ENCODE measurements around the gene NDUFB6.
"Not testable (repeated sequence)": the region's sequence is repeated elsewhere in the genome, so short reads cannot be mapped to it uniquely, and the experiment has no call there.

Gene NDUFB6
- total RNA-seq, result 7.9 to 30.0 (median 13.4) reads per million in 3 experiments

DNA sequence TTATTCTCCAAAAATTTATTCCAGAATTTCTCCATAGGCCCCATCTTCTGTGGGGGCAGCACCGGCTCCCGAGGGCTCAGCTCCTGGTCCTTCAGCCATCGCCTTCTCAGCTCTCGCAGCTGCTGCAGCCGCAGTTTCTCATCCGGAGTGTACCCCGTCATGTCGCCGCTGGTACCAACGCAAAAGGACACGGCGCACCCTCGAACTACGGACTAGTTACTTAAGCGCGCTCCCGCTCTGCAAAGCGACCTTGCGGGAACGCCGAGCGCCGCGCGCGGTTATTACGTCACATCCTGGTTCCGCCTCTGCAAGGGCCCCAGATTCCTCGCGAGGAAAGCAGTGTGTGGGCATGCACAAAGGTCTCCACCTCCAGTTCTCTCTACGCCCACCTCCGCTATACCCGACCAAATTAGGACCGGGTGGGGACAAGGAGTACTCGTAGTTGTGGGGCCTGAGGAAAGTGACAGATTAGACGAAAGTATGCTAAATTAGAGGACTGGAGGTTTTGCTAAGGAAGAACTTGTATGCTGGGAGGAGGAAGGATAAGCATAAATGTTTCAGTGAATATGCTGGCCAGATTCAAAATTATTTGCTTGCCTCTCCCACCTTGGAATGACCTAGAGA lies at the start of gene NDUFB6:
Gene NDUFB6 (minus strand): TSS at position 260 of the 624 bp plus-strand sequence. CDS start 99 bp downstream, at position 161.
- DNase-seq, result peak; percentile 94

GRCh38 chr9:32618261-32618660 lies 45.3 kb upstream of the NDUFB6 start:
- no peak for DNase-seq

- no peak for DNase-seq
Measured at GRCh38 chr9:32606811-32607210, 33.9 kb upstream of the NDUFB6 start.

- DNase-seq, result no peak
Measured at GRCh38 chr9:32603914-32604852, 31.2 kb upstream of the NDUFB6 start.

GRCh38 chr9:32599021-32599420 lies 26.1 kb upstream of the NDUFB6 start:
- not testable (repeated sequence) for DNase-seq

- no peak for DNase-seq
Measured at GRCh38 chr9:32596936-32597335, 24.0 kb upstream of the NDUFB6 start.

DNA sequence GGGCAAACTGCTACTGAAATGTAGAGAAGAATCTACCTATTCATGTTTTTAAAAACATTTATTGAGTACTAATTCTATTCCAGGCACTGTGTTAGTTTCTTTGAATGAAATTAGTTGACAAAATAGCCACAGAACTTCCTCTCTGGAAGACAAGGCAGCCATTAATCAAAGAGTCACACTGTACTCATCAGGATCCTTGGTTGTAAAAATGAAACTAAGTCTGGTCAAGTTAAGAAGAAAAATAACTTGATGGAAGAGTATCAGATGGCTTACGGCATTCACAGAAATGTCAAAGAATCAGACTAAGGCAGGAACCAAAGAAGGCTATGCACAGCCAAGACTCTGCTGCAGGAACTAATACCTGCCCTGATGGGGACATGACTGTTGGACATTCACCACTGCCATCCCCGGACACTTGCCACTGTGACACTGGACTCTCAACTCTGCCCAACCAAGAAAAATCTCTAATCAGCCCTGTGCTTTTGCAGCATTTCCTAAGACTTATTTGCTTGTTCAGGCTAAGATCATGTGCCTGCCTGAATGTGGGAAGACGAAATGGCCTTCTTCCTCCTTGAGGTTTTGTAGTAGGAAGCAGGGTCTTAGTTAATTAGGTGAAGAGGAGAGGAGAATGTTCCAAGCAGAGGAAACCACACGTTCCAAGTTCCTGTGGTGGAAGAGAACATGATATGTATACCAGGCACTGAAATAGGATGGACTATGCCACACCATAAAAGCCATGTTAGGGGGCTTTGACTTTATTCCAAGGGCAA lies 23.3 kb upstream of the NDUFB6 start:
- no peak for DNase-seq

- DNase-seq, result no peak
Measured at GRCh38 chr9:32590898-32591297, 17.9 kb upstream of the NDUFB6 start.

GRCh38 chr9:32590476-32590875 lies 17.5 kb upstream of the NDUFB6 start:
- no peak for DNase-seq

- DNase-seq, result no peak
Measured at GRCh38 chr9:32589083-32589723, 16.2 kb upstream of the NDUFB6 start.

GRCh38 chr9:32587901-32588300 lies 14.9 kb upstream of the NDUFB6 start:
- no peak for DNase-seq

DNA sequence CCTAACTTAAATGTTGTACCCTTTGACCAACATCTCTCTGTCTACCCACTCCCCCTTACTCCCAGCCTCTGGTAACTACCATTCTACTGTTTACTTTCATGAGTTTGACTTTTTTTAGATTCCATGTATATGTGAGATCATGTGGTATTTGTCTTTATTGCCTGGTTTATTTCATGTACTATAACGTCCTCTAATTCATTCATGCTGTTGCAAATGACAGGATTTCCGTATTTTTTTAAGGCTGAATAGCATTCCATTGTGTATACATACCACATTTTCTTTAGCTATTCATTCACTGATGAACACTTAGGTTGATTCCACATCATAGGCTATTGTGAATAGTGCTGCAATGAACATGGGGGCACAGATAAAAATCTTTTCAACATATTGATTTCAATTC lies 11.8 kb upstream of the NDUFB6 start:
- DNase-seq, result no peak

DNA sequence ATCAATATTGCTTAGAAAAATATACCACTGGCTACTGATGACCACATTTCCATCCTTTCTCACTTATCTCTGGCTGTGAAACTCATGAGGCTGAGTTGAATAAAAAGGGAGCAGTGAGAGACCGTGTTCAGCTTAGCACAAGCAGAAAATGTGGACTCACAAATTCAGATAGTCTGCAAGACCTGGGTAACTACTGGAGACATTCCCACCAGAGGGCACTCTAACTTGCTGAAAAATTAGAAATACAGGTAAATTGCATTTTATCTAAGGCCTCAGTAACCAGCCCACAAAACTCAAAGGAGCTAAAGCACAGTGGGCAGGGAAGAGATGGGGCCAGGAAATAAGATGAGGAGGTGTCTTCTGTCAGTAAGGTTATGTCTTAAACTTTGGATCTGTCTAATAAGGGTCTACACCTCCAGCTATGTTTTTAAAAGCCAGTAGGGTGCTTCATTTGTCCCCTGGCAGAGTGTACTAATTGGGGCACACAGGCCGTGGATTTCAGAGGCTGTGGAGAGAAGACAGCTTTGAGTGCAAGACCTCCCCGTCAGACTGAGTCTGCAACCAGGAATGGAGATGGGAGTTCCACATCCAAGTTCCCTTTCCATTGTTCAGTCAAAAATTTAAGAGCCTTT lies 8.7 kb upstream of the NDUFB6 start:
- peak; percentile 23 for DNase-seq

- no peak for DNase-seq
Measured at GRCh38 chr9:32580631-32581300, 7.8 kb upstream of the NDUFB6 start.

GRCh38 chr9:32579706-32580331 lies 6.9 kb upstream of the NDUFB6 start:
- peak; percentile 65 for DNase-seq

- DNase-seq, result no peak
Measured at GRCh38 chr9:32578976-32579375, 6.0 kb upstream of the NDUFB6 start.

DNA sequence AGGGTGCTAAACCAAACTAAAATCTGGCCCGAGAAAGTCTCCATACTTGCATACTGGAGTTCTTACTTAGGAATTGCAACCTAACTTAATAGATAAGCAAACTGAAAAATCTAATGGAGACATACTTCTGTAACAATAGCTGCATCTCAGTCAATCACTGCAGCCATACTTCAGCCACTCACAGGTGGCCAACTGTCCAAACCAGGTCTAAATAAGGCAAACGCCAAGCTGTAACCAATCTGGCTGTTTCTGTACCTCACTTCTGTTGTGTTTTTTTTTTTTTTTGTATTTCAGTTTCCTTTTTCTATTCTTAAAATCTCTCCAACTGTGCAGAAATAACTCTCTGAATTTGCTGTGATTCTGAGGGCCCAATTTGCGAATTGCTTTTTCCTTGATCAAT lies 4.4 kb upstream of the NDUFB6 start:
- no peak for DNase-seq

DNA sequence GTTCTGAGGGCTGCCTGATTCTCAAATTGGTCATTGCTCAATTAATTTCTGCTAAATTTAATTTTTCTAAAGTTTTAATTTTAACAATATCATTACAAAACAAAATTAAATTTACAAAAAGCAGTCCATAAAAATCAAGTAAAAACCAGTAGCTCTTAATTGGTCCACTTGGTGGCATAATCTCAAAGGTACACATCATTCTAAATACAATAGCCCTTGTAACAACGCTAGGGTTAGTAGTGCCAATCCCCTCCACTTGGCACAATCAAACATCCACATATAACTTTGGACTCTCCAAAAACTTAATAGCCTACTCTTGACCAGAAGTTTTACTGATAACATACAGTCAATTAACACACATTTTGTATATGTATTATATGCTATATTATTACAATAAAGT lies 1.9 kb upstream of the NDUFB6 start:
- no peak for DNase-seq

DNA sequence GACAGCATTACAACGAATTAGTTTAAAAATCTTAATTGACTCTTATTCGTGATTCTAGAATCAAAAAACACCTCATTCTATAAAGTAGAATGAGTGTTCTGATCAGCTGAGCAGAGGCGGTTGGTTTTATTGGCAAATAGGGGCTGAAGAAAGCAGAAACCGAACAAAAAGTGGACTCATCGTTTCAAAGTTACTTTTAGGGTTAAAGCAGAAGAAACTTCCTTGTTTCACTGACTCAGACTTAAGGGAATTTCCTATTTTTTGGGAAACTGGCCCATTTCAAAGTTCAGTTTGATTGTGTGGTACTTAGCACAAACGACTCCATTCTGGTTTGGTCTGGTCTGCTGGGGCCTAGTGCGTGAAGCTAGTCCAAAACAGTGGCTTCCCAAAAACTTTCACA lies 862 bp upstream of the NDUFB6 start:
- DNase-seq, result no peak

- peak; percentile 79 for DNase-seq
Measured at GRCh38 chr9:32571969-32572899, 725 bp downstream of the NDUFB6 start.

Data from central memory CD4-positive, alpha-beta T cell (primary cell).